ENCODE results near the gene SLC39A1. TPM values are rescaled to one million over a fixed set of nuclear protein-coding genes. Genes with fewer than 3 reads are reported as not detected.
A peak's percentile ranks its signal among the peaks of the same experiment; 100 is the strongest.

The SLC39A1 gene
- total and polyA plus RNA-seq, 9 of the 15 experiments (the other 6 are each of a cell fraction or from before 2014, with no cell fraction given), result 9.9 to 81.1 (median 62.7) TPM

- TF ChIP-seq UBTF (IDR thresholded peaks at IDR 0.05; ENCODE audit: borderline replicate concordance in 1 of 2, low read depth in 2 of 2, low read length in 2 of 2) (0 out of 4 replicates have a peak, but pooled peaks of 1 of the 2 experiments have one; percentile 24), CBX1 (IDR thresholded peaks at IDR 0.05; ENCODE audit: low read depth) (peak; percentile 43; the same call in 1 of the 2 replicates), SIN3A (IDR thresholded peaks at IDR 0.05; ENCODE audit: borderline replicate concordance in 2 of 2, control insufficient read depth in 1 of 2, low read depth in 2 of 2, low read length in 2 of 2) (peak in 1 of 2 experiments; percentile 71; a peak in 2 of 4 replicates), ZBTB33 (CRISPR knock-in tag; IDR thresholded peaks at IDR 0.05) (0 out of 2 replicates have a peak, but pooled peaks have one; percentile 19), PPARD (CRISPR knock-in tag; IDR thresholded peaks at IDR 0.05) (no peak), CTBP1 (IDR thresholded peaks at IDR 0.05; ENCODE audit: borderline replicate concordance) (peak; percentile 10; the same call in 1 of the 2 replicates), ZNF175 (CRISPR knock-in tag; IDR thresholded peaks at IDR 0.05; ENCODE audit: low read depth) (0 out of 2 replicates have a peak, but pooled peaks have one; percentile 11), KAT7 (CRISPR knock-in tag; IDR thresholded peaks at IDR 0.05; ENCODE audit: borderline replicate concordance) (0 out of 2 replicates have a peak, but pooled peaks have one; percentile 52), FOXO4 (CRISPR knock-in tag; IDR thresholded peaks at IDR 0.05) (no peak), ZBTB1 (CRISPR knock-in tag; IDR thresholded peaks at IDR 0.05; ENCODE audit: borderline replicate concordance, low read depth) (peak; percentile 63; the same call in 1 of the 2 replicates), FOXP1 (CRISPR knock-in tag; IDR thresholded peaks at IDR 0.05) (no peak), HDAC8 (tag; IDR thresholded peaks at IDR 0.05) (no peak), ZNF41 (CRISPR knock-in tag; conservative IDR thresholded peaks at IDR 0.05) (no peak), NR2C1 (IDR thresholded peaks at IDR 0.05) (no peak), NR2C1 (tag; IDR thresholded peaks at IDR 0.05) (0 out of 2 replicates have a peak, but pooled peaks have one; percentile 8), CTCFL (IDR thresholded peaks at IDR 0.05; ENCODE audit: borderline replicate concordance, insufficient read depth, low read depth, low read length, poor library complexity, severe bottlenecking) (no peak), CHD1 (IDR thresholded peaks at IDR 0.05; ENCODE audit: low read length) (peak; percentile 77), SMAD2 (IDR thresholded peaks at IDR 0.05; ENCODE audit: low read depth, low read length) (no peak)
Measured at GRCh38 chr1:153976819-153977249, 13.5 kb upstream of the SLC39A1 start (continued).
